ENCODE results near the gene JAK2. TPM values are rescaled to one million over a fixed set of nuclear protein-coding genes. Genes with fewer than 3 reads are reported as not detected.

JAK2 gene
- total RNA-seq, 2 experiments from 2014 or later = 4.4 to 11.4 TPM

- CTCF ChIA-PET (ENCODE audit: unreplicated experiment) = no interaction called here
- Histone ChIP-seq H3K4me3 (ENCODE audit: low read depth, low read length, poor library complexity, severe bottlenecking) (no peak overlapping the region), H3K79me2 (ENCODE audit: insufficient read depth, low read depth, low read length) (no peaks in the 10 kb centered on the region), H3K9me2 (ENCODE audit: insufficient read depth, low read length) (no peaks in the 10 kb centered on the region), H3K27ac (ENCODE audit: low read depth, low read length, poor library complexity, severe bottlenecking) (no peak overlapping the region), H3K4me2 (ENCODE audit: low read length) (no peak overlapping the region), H3K9me3 (ENCODE audit: low read length) (no peaks in the 10 kb centered on the region), H2AFZ (ENCODE audit: low read length) (no peak overlapping the region), H4K20me1 (ENCODE audit: insufficient read depth, low read length) (no peaks in the 10 kb centered on the region), H3K4me1 (ENCODE audit: insufficient read depth, low read length, poor library complexity, severe bottlenecking) (no peaks in the 10 kb centered on the region), H3K36me3 (ENCODE audit: insufficient read depth, low read length) (no peaks in the 10 kb centered on the region)
- intact Hi-C loops (cut with micrococcal nuclease; ENCODE audit: unreplicated experiment) = no loop called here
- TF ChIP-seq, protein P1, sequence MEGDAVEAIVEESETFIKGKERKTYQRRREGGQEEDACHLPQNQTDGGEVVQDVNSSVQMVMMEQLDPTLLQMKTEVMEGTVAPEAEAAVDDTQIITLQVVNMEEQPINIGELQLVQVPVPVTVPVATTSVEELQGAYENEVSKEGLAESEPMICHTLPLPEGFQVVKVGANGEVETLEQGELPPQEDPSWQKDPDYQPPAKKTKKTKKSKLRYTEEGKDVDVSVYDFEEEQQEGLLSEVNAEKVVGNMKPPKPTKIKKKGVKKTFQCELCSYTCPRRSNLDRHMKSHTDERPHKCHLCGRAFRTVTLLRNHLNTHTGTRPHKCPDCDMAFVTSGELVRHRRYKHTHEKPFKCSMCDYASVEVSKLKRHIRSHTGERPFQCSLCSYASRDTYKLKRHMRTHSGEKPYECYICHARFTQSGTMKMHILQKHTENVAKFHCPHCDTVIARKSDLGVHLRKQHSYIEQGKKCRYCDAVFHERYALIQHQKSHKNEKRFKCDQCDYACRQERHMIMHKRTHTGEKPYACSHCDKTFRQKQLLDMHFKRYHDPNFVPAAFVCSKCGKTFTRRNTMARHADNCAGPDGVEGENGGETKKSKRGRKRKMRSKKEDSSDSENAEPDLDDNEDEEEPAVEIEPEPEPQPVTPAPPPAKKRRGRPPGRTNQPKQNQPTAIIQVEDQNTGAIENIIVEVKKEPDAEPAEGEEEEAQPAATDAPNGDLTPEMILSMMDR (conservative IDR thresholded peaks at IDR 0.05; ENCODE audit: low read length) = no peak
- TF ChIP-seq EZH2phosphoT487 (IDR thresholded peaks at IDR 0.05; ENCODE audit: borderline replicate concordance, low read depth, low read length) = no peak
- POLR2A ChIA-PET = interaction anchor here (0.6 kb wide), 2 partner anchors 13 to 312 kb away, joined by 3 read pairs; no protein-coding TSS in a partner anchor
- no TSS peak for BruUV-seq (replicated peaks)
- DNase-seq (ENCODE audit: low spot score) = no peak
These were observed 55.8 kb downstream of the JAK2 start for GRCh38 chr9:5040730-5041389.

DNA sequence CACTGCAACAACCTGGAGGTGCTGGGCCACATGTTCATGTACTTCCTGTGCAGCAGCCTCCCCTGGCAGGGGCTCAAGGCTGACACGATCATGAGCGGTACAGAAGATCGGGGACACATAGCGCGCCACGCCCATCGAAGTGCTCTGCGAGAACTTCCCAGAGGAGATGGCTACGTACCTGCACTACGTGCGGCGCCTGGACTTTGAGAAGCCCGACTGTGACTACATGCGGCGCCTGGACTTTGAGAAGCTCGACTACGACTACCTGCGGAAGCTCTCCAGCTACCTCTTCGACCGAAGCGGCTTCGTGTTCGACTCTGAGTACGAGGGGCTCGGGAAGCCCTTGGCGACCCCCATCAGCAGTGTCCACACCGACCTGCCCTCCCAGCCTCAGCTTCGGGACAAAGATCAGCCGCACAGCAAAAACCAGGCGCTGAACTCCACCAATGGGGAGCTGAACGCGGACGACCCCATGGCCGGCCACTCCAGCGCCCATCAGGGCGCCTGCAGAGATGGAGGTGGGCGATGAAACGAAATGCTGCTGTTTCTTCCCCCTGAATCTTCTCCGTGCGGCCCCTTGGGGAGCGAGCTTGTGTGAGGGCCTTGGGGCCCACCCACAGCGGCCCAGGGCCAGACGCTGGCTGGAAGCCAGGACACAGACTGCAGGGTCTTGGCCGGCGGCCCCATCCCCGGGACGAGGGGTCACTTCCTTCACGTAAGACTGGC lies 56.5 kb downstream of the JAK2 start:
- no peaks in the 10 kb centered on the region for H3K36me3 ChIP-seq (ENCODE audit: insufficient read depth, low read length)
- H3K4me1 ChIP-seq (ENCODE audit: insufficient read depth, low read length, poor library complexity, severe bottlenecking) = no peaks in the 10 kb centered on the region
- no peak overlapping the region for H3K27ac ChIP-seq (ENCODE audit: low read depth, low read length, poor library complexity, severe bottlenecking)
- TF ChIP-seq EZH2phosphoT487 (IDR thresholded peaks at IDR 0.05; ENCODE audit: borderline replicate concordance, low read depth, low read length) = no peak
- TF ChIP-seq, protein P1 (conservative IDR thresholded peaks at IDR 0.05; ENCODE audit: low read length) = no peak
- DNase-seq (ENCODE audit: low spot score) = no peak
- no peak overlapping the region for H3K4me3 ChIP-seq (ENCODE audit: low read depth, low read length, poor library complexity, severe bottlenecking)
- H3K9me3 ChIP-seq (ENCODE audit: low read length) = no peaks in the 10 kb centered on the region
- POLR2A ChIA-PET = no interaction called here
- intact Hi-C loops (cut with micrococcal nuclease; ENCODE audit: unreplicated experiment) = no loop called here
- H3K4me2 ChIP-seq (ENCODE audit: low read length) = no peak overlapping the region
- CTCF ChIA-PET (ENCODE audit: unreplicated experiment) = no interaction called here
- H3K9me2 ChIP-seq (ENCODE audit: insufficient read depth, low read length) = no peaks in the 10 kb centered on the region
- BruUV-seq (replicated peaks) = no TSS peak
- H3K79me2 ChIP-seq (ENCODE audit: insufficient read depth, low read depth, low read length) = no peaks in the 10 kb centered on the region
- no peak overlapping the region for H2AFZ ChIP-seq (ENCODE audit: low read length)
- no peaks in the 10 kb centered on the region for H4K20me1 ChIP-seq (ENCODE audit: insufficient read depth, low read length)

GRCh38 chr9:5042661-5043178 lies 57.6 kb downstream of the JAK2 start:
- no peaks in the 10 kb centered on the region for H3K9me2 ChIP-seq (ENCODE audit: insufficient read depth, low read length)
- no peaks in the 10 kb centered on the region for H3K79me2 ChIP-seq (ENCODE audit: insufficient read depth, low read depth, low read length)
- TF ChIP-seq, protein P1 (conservative IDR thresholded peaks at IDR 0.05; ENCODE audit: low read length) = no peak
- no peak for TF ChIP-seq EZH2phosphoT487 (IDR thresholded peaks at IDR 0.05; ENCODE audit: borderline replicate concordance, low read depth, low read length)
- H2AFZ ChIP-seq (ENCODE audit: low read length) = no peak overlapping the region
- H3K27ac ChIP-seq (ENCODE audit: low read depth, low read length, poor library complexity, severe bottlenecking) = no peak overlapping the region
- no peak for DNase-seq (ENCODE audit: low spot score)
- no peaks in the 10 kb centered on the region for H3K36me3 ChIP-seq (ENCODE audit: insufficient read depth, low read length)
- no peak overlapping the region for H3K4me3 ChIP-seq (ENCODE audit: low read depth, low read length, poor library complexity, severe bottlenecking)
- CTCF ChIA-PET (ENCODE audit: unreplicated experiment) = no interaction called here
- POLR2A ChIA-PET = no interaction called here
- intact Hi-C loops (cut with micrococcal nuclease; ENCODE audit: unreplicated experiment) = no loop called here
- no peaks in the 10 kb centered on the region for H3K4me1 ChIP-seq (ENCODE audit: insufficient read depth, low read length, poor library complexity, severe bottlenecking)
- no peak overlapping the region for H3K4me2 ChIP-seq (ENCODE audit: low read length)
- no peaks in the 10 kb centered on the region for H3K9me3 ChIP-seq (ENCODE audit: low read length)
- no peaks in the 10 kb centered on the region for H4K20me1 ChIP-seq (ENCODE audit: insufficient read depth, low read length)
- no TSS peak for BruUV-seq (replicated peaks)
